Small intestine (tissue), 7 donors: ENCODE results near the gene TNS3. TPM values are rescaled to one million over a fixed set of nuclear protein-coding genes. Genes with fewer than 3 reads are reported as not detected.
"Not testable (repeated sequence)": the region's sequence is repeated elsewhere in the genome, so short reads cannot be mapped to it uniquely, and the experiment has no call there.

ENCODE experiments used
- DNase-seq, 2 donors: peaks; one replicate each; pipeline versions ENCODE4 v3.0.0 to v3.0.0-alpha.2; 2013
- FAIRE-seq: peaks from 2 replicates; lab custom pipeline; 2012; peaks lifted over from hg19 to GRCh38; lab: Jason Lieb, UNC
- H3K27ac ChIP-seq, 3 donors: one replicate each; pipeline ENCODE4 v1.5.1; 2013; ENCODE audit warnings: low read length in 2 of 3, mild to moderate bottlenecking in 2 of 3, control low read depth in 1 of 3, inconsistent platforms in 1 of 3, low read depth in 1 of 3, moderate library complexity in 1 of 3
- H3K27me3 ChIP-seq, 3 donors: one replicate each; pipeline ENCODE4 v1.6.1; 2013; ENCODE audit warnings: low read length in 3 of 3, inconsistent platforms in 1 of 3; ENCODE audit not compliant: control insufficient read depth in 3 of 3, insufficient read depth in 3 of 3
- H3K36me3 ChIP-seq, 3 donors: one replicate each; pipeline ENCODE4 v1.6.1; 2013; ENCODE audit warnings: low read length in 3 of 3, inconsistent platforms in 1 of 3, low read depth in 1 of 3, mild to moderate bottlenecking in 1 of 3, moderate library complexity in 1 of 3; ENCODE audit not compliant: control insufficient read depth in 3 of 3, insufficient read depth in 2 of 3
- H3K4me1 ChIP-seq, 3 donors: one replicate each; pipeline ENCODE4 v1.6.1; 2013; ENCODE audit warnings: low read length in 2 of 3, inconsistent platforms in 1 of 3, low read depth in 1 of 3, mild to moderate bottlenecking in 1 of 3, moderate library complexity in 1 of 3; ENCODE audit not compliant: control insufficient read depth in 3 of 3, insufficient read depth in 2 of 3
- H3K4me3 ChIP-seq, 3 donors: one replicate each; pipeline ENCODE4 v1.5.1; 2013; ENCODE audit warnings: low read length in 3 of 3, control low read depth in 1 of 3, inconsistent platforms in 1 of 3, low read depth in 1 of 3, mild to moderate bottlenecking in 1 of 3, moderate library complexity in 1 of 3
- H3K9me3 ChIP-seq, 2 donors: one replicate each; pipeline ENCODE4 v1.6.1; 2013; ENCODE audit warnings: low read depth in 1 of 2, low read length in 1 of 2; ENCODE audit not compliant: control insufficient read depth in 2 of 2, insufficient read depth in 1 of 2
- WGBS, 3 donors: extraction: QIAGEN DNeasy Blood & Tissue Kit; methylation state at CpG; one replicate each; pipeline ENCODE4 v1.1.7; 2013; 5-methylcytosine and 5-hydroxymethylcytosine counted together
- polyA plus RNA-seq, 4 donors: library from polyadenylated mRNA; stranded (reverse) in 3 of 4; unstranded in 1 of 4; fragments of 200-250 nt in 3 of 4; fragments of 120-200 nt in 1 of 4; gene quantifications; one replicate each; pipeline versions ENCODE4 v1.2.1 to v1.2.3, GENCODE V29; 2013
- donor health status: healthy with polysubstance abuse.
- donor health status: control.
- donor health status: control.
- donor health status: Bipolar disorder and iron deficiency.
- donor health status: healthy.

Gene TNS3
- polyA plus RNA-seq, 4 donors = 17.2 to 67.1 (median 27.3) TPM

DNA sequence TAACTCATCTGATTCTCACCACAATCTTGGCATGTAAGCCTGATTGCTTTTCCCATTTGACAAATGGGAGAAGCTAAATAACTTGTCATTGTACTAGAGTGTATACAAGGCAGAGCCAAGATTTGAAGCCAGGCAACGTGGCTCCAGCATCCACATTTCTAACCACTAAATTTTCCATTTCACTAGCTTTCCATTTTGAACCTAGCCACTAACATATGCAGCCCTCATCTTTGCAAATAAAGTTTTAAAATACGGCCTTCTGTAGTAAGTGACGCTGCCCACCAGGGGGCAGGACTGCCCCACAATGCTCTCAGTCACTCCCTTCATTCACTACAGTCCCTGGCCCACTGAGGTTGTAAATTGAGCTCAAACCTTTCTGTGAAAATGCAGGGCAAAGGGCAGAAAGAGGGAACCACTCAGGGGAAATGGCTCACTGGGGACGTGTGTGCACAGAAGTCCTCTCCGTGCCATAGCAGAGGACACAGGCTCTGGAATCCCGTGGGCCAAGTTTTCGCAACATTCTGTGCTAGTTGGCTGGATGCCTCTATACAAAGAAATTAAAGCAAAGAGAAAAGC lies 315.7 kb downstream of the TNS3 start:
- Histone ChIP-seq H3K36me3 (peaks cover 0 to 12% (median 0%) of the 10 kb centered on the region in 3 donors), H3K27me3 (no peaks in the 10 kb centered on the region), H3K4me3 (no peak overlapping the region), H3K4me1 (peaks cover 0 to 26% (median 4%) of the 10 kb centered on the region in 3 donors), H3K27ac (peak overlapping the region; percentile 74 to 97 (median 86)), H3K9me3 (peaks cover 0 to 21% of the 10 kb centered on the region in 2 donors)
- DNase-seq (peak; percentile 93 to 95), FAIRE-seq (no peak)
- WGBS, 3 donors = 12 to 22% (median 13%) methylated on average over 7 of the region's 7 CpGs

DNA sequence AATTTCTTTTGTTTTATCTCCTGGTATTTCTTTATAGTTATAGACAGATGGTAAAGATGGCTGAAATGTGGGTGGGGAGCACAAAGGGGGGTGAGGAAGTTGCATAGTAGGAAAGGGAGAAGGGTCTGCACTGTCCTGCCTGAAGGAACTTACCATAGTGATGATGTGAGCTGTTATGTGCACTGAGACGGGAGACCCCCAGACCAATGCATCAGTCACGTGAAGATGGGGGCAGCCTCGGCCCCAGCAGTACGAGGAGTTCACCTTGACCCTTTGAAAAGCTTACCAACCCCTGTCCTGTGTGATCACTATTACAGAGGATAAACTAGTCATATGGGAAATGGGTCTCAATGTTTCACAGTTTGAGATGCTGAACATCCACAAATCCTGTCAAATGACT lies 316.3 kb downstream of the TNS3 start:
- no peak for DNase-seq
- H3K36me3 ChIP-seq = peaks cover 0 to 12% (median 0%) of the 10 kb centered on the region in 3 donors
- no peak for FAIRE-seq
- no peak overlapping the region for H3K4me3 ChIP-seq
- H3K4me1 ChIP-seq = peaks cover 0 to 26% (median 4%) of the 10 kb centered on the region in 3 donors
- 89 to 92% (median 92%) methylated on average over 4 of the region's 4 CpGs for WGBS, 3 donors
- no peaks in the 10 kb centered on the region for H3K27me3 ChIP-seq
- H3K9me3 ChIP-seq = peaks cover 0 to 21% of the 10 kb centered on the region in 2 donors
- H3K27ac ChIP-seq = no peak overlapping the region

DNA sequence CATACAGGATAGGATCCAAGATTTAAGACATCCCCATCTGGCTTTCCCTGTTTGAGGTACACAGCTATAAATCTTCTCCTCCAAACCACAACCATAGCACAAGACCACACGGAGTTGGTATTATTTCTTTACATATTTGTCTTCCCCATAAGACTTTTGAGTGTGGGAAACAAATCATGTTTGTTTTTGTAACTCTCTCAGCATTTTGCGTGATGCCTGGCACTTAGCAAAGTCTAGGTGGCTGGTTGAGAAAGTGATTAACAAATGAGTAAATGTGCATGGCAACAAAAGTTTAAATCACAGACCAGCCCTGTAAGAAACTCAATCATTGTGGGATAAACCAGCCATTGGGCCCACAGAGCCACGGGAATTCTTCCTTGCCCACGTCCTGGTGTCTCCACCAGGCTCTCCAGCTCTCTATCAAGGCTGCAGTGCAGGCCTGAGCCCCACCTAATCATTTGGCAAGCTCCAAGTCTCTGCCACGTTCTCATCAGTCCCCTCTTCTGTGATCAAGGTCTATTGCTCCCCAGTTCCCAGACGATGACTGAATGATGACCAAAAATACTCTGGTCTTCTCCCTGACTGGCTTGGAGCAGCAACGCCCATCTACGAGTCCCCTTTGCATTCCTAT lies 317.8 kb downstream of the TNS3 start:
- peaks cover 0 to 20% (median 2%) of the 10 kb centered on the region in 3 donors for H3K4me1 ChIP-seq
- H3K27ac ChIP-seq = no peak overlapping the region
- H3K27me3 ChIP-seq = no peaks in the 10 kb centered on the region
- WGBS, 3 donors = 64 to 74% (median 69%) methylated on average over 8 of the region's 8 CpGs
- DNase-seq (no peak), FAIRE-seq (no peak)
- no peak overlapping the region for H3K4me3 ChIP-seq
- H3K36me3 ChIP-seq = peaks cover 0 to 10% (median 0%) of the 10 kb centered on the region in 3 donors
- peaks cover 0 to 18% of the 10 kb centered on the region in 2 donors for H3K9me3 ChIP-seq

DNA sequence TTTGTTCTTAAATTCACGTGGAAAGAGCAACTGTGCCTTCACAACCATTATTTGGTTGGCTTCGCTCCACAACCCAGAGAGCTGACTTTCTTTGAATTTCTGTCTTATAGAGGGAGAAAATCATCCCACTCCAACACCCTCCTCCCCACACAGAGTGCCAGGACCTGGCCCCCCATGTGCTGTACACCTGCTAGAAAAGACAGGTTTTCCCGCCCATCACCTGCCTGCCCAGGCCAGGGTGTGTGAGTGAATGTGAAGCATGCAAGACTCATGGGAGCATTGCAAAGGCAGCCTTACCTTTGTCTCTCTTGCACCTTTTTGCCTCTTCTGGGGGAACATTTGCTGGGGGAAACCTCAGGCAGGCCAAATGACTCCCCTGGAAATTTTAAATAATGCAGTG lies 319.0 kb downstream of the TNS3 start:
- H3K4me3 ChIP-seq = no peak overlapping the region
- no peaks in the 10 kb centered on the region for H3K27me3 ChIP-seq
- FAIRE-seq (no peak), DNase-seq (no peak)
- H3K36me3 ChIP-seq = peaks cover 0 to 8% (median 0%) of the 10 kb centered on the region in 3 donors
- WGBS, 3 donors = 81 to 90% (median 85%) methylated on average over 3 of the region's 3 CpGs
- H3K4me1 ChIP-seq = peaks cover 0 to 14% (median 2%) of the 10 kb centered on the region in 3 donors
- no peak overlapping the region for H3K27ac ChIP-seq
- peaks cover 0 to 12% of the 10 kb centered on the region in 2 donors for H3K9me3 ChIP-seq

DNA sequence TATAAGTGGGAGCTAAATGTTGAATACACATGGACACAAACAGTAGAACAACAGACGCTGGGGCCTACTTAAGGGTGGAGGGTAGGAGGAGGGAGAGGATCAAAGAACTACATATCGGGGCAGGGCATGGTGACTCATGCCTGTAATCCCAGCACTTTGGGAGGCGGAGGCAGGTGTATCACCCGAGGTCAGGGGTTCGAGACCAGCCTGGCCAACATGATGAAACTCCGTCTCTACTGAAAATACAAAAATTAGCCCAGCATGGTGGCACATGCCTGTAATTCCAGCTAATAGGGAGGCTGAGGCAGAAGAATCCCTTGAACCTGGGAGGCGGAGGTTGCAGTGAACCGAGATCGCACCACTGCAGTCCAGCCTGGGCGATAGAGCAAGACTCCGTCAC lies 319.8 kb downstream of the TNS3 start:
- FAIRE-seq, H3K27ac ChIP-seq, DNase-seq, H3K27me3 ChIP-seq, H3K4me1 ChIP-seq, H3K36me3 ChIP-seq, H3K9me3 ChIP-seq, H3K4me3 ChIP-seq: not testable (repeated sequence)
- WGBS, 3 donors = 86 to 92% (median 90%) methylated on average over 11 of the region's 11 CpGs

DNA sequence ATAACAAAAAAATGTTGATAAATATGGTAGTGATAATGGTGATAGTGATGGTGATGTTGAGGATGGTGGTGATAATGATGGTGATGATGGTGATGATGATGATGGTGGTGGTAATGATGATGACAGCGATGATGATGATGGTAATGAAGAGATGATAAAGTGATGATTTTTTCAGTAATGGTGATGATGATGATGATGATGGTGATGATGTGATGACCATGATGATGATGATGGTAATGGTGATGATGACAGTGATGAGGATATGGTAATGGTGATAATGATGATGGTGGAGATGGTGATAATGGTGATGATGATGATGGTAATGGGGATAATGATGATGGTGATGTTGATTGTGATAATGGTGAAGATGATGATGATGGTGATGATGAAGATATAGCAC lies 321.6 kb downstream of the TNS3 start:
- no peaks in the 10 kb centered on the region for H3K4me1 ChIP-seq
- WGBS, 3 donors = 87 to 100% (median 95%) methylated on average over 1 of the region's 1 CpG
- no peak overlapping the region for H3K27ac ChIP-seq
- H3K4me3 ChIP-seq = no peak overlapping the region
- H3K36me3 ChIP-seq = peaks cover 0 to 3% (median 0%) of the 10 kb centered on the region in 3 donors
- DNase-seq (no peak), FAIRE-seq (no peak)
- H3K27me3 ChIP-seq = no peaks in the 10 kb centered on the region
- no peaks in the 10 kb centered on the region for H3K9me3 ChIP-seq

DNA sequence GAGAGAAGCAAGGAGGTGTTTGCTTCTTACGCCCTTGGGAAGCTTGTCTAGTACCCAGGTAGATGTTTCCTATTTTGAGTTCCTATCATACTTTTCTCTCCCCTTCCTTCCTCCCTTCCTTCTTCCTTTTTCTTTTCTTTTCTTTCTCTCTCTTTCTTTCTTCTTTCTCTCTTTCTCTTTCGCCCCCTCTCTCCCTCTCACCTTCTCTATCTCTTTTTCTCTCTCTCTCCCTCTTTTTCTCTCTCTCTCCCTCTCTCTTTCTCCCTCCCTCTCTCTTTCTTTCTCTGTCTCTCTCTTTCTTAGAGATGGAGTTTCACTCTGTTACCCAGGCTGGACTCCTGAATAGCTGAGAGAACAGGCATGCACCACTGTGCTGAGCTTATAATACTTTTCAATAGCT lies 322.2 kb downstream of the TNS3 start:
- Histone ChIP-seq H3K4me3 (no peak overlapping the region), H3K27ac (no peak overlapping the region), H3K36me3 (peaks cover 0 to 3% (median 0%) of the 10 kb centered on the region in 3 donors), H3K9me3 (no peaks in the 10 kb centered on the region), H3K4me1 (peaks cover 0 to under 1% (median 0%) of the 10 kb centered on the region in 3 donors), H3K27me3 (no peaks in the 10 kb centered on the region)
- no peak for DNase-seq
- WGBS, 3 donors = 91 to 95% (median 91%) methylated on average over 2 of the region's 2 CpGs
- FAIRE-seq = no peak

DNA sequence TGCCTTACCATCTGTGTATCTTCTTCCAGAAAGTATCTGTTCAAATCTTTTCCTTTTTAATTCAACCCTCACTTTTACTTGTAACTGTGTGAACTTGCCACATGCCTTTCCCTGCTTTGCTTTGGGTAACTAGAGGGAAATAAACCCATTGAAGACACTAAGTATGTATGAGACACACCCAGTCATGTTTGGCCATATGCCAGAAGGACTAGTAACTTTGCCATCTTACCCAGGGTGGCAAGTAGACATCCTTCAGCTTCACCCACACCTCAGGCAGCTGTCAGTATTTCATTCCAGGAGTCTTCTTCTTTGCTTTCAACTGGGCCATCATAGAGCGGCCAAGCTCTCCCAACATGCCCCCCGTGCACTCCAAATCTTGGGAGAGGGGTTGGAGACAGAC lies 323.1 kb downstream of the TNS3 start:
- no peaks in the 10 kb centered on the region for H3K27me3 ChIP-seq
- H3K4me3 ChIP-seq = no peak overlapping the region
- DNase-seq (peak in 1 of 2 donors; percentile 55), FAIRE-seq (no peak)
- peaks cover 0 to 3% (median 0%) of the 10 kb centered on the region in 3 donors for H3K36me3 ChIP-seq
- peaks cover 0 to 5% (median 0%) of the 10 kb centered on the region in 3 donors for H3K4me1 ChIP-seq
- H3K27ac ChIP-seq = no peak overlapping the region
- 86 to 94% (median 92%) methylated on average over 2 of the region's 2 CpGs for WGBS, 3 donors
- H3K9me3 ChIP-seq = no peaks in the 10 kb centered on the region
